Measurements from ENCODE around the gene NDUFB1.

GRCh38 chr14:92164958-92165357 is 43.5 kb upstream of the NDUFB1 start:
- no peak for TF ChIP-seq CTCF (IDR thresholded peaks at IDR 0.05)
- no peak for TF ChIP-seq EZH2 (IDR thresholded peaks at IDR 0.05)

All from neural progenitor cell (in vitro differentiated cells).